NCI-H345 (cell line): ENCODE measurements around the gene CAMKV.

Experiments
- DNase-seq: peaks from one replicate; lab custom pipeline; 2025; lab: John Stamatoyannopoulos, UW

CAMKV gene

DNA sequence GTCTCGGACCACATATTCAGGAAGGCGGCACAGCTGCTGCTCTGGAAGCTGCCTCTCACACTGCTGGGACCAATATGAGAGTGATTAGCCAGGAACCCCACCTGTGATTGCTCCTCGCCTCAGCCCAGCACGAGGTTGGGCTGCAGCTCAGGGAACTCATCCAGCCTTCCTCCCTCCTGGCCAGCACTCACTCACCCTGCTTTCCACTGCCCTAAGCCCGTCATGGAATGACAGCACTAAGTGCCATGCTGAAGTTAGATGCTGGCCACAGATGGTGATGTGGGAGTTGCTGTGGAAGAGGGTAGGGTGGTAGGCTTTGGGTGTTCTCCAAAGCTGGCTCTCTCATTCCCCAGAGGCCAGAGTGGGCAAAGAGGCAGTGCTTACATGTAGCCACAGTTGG lies 26.6 kb upstream of the CAMKV start:
- no peak for DNase-seq

GRCh38 chr3:49895791-49896190 lies 26.1 kb upstream of the CAMKV start:
- no peak for DNase-seq

DNA sequence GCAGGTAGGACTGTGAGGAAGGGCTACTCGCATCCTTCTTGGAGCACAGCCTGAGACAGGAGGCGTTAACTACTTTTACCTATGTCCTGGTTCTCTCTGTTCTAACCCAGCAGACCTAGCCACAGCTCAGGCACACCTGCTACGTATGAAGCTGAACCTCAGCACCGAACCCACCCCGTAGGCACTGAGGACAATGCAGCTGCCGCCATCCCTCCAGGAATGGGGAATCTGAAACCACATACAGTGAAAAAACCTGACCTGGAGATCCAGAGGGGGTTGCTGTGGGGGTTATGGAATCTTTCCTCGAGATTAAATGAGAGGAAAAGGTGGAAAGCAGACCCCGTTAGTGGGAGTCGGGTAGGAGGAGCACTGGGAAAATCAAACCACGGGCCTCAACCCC lies 19.6 kb upstream of the CAMKV start:
- no peak for DNase-seq

- no peak for DNase-seq
These were observed 17.2 kb upstream of the CAMKV start for GRCh38 chr3:49886922-49887265.

DNA sequence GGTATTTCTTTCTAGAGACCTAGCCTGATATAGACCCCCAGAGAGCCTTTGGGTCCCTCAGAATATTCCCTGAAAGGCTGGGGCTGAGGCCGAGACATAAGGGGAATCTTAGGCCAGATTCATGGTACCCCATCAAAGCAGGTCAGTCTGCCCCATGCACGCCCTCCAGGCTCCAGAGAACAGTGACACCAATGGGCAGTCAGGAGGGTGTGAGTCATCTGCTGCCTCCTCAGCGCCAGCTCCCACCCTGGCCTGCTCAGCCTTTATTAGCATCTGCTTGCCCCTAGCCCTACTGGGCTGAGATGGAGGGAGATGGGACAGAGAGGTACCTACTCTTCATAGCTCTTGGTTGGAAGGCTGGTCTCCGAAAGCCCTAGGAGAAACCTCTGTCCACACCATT lies 14.3 kb upstream of the CAMKV start:
- DNase-seq = no peak

GRCh38 chr3:49882166-49882565 lies 12.5 kb upstream of the CAMKV start:
- DNase-seq = no peak

DNA sequence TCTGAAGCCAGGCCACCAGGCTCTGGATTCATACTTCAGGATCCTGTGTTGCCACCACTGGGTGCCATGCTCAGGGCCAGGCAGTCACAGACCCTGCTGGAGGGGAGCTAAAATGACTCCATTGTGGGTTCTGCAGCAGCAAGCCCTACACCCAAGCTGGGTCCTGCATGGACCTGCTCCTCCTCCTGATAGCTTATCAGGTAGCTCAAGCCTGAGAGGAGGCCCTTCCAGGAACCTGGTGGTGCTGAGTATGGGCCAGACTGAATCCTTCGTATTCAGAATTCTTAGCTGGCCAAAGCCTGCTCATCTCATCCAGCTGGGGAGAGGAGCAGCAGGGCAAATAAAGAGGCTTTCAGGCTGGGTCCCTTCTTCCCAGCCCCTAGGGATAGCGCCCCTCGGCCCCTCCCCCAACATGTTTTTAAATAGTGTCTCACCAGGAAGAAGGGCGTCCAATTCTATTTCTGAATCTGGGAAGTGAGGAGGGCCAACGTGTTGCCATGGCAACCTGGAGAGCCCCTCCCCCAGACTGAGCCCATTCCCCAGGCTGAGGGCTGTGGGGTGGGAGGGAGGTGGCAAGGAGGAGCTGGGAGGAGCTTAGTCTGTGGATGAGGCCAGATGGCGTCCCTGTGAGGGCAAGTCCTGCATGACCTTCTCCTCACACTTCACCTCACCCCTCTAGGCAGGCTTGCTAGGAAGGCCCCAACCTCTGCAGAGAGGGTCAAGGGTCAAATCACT lies 11.0 kb upstream of the CAMKV start:
- DNase-seq = no peak

- no peak for DNase-seq
These were observed 10.0 kb upstream of the CAMKV start for GRCh38 chr3:49879721-49880120.

- DNase-seq = no peak
These were observed 9.0 kb upstream of the CAMKV start for GRCh38 chr3:49878686-49879085.

DNA sequence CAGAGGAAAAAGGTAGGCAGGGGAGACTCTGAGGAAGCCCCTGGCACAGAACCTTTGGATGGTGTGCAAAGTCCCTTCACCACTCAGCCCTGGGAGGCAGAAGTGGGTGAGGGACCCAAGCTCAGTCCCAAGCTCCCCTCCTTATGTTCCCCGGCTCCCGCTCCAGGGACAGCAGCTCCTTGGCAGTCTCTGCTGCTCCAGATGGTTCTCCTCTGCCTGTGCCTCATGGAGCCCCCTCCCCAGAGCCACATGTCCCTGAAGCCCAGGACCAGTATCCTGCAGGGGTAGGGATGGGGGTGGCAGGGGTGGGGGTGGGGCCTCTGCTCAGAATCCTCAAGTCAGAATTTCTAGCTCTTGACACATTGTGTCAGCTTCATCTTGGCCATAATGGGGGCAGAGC lies 8.0 kb upstream of the CAMKV start:
- DNase-seq = no peak

GRCh38 chr3:49876567-49876966 lies 6.9 kb upstream of the CAMKV start:
- no peak for DNase-seq

DNA sequence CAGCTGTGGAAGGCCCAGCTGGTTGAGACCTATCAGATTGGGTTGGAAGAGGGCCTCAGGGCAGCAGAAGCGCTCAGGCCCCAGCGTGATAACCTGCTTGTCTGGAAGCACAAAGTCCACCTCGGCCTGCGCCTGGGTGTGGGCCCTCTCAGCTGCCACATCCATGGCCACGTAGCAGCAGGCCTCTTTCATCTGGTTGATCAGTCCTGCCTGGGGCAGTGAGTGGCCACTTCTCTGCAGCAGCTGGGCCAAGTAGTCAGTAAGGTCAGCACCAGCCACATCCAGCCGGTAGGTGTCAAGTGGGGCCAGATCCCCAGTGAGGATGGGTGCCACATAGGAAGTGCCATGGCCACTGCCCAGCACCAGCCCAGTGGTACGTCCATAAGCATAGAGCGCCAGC lies 3.9 kb upstream of the CAMKV start:
- no peak for DNase-seq

DNA sequence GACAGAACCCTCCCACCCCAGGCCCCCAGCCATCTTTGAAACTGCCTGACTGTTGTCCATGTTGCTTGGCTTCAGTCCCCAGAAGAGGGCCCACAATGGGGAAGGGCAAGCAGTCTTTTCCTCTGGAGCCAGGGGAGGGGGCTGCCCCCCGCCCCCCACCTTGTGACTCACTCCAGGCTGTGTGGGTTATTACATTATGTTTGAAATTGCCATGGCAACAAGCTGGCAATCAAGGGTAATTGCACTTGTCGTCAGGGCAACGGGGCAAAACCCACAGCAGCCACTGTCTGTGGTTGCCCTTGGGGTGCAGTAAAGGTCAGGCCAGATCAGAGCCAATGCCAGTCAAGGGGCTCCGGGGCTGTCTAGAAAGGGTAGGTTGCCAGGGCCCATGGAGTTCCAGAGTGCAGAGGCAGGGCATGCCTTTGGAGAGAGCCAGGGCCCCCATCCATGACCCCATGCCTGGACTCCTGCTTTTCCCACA lies 3.1 kb upstream of the CAMKV start:
- no peak for DNase-seq

- DNase-seq = no peak
These were observed 1.9 kb upstream of the CAMKV start for GRCh38 chr3:49871531-49872153.

GRCh38 chr3:49868862-49869466 lies 742 bp downstream of the CAMKV start:
- no peak for DNase-seq

DNA sequence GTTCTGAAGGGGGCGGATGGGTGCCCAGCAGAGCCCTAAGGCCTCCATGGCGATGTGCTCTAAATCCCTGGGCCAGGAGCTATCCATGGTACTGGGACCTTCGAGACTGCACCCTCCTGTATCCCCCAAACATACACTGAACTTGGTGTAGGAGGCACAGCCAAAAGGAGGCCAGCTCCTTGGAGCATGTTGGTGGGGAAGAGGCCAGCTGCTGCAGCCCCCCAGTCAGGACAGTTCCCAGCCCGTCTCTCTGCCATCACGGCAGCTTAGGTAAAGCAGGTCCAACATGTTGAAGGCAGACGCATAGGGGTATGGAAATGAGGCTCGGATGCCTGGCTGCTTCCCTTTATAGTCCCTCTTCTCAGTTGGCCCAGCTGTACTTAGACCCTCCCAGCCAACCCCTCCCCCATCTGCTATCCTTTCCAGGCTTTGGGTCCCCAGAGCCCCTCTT lies 1.8 kb downstream of the CAMKV start:
- DNase-seq = no peak

DNA sequence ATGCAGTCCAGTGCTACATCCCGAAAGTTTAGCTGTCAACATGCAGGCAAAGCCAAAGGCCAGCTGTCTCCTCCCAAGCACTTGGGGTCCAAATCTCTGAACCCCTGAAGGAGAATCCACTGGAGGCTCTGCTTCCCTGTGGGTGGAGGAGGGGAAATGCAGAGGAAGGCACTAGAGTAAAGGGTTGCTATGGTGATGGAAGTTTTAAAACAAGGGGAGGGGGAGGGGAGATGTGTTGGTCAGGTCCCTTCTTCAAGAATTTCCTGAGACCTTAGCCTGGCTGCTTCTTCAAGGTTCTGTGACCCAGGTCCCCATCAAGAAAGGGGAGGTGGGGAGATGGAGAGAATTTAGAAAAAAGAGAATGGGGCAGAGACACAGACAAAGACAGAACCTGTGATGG lies 2.3 kb downstream of the CAMKV start:
- no peak for DNase-seq

- DNase-seq = no peak
These were observed 4.4 kb downstream of the CAMKV start for GRCh38 chr3:49865198-49865784.

DNA sequence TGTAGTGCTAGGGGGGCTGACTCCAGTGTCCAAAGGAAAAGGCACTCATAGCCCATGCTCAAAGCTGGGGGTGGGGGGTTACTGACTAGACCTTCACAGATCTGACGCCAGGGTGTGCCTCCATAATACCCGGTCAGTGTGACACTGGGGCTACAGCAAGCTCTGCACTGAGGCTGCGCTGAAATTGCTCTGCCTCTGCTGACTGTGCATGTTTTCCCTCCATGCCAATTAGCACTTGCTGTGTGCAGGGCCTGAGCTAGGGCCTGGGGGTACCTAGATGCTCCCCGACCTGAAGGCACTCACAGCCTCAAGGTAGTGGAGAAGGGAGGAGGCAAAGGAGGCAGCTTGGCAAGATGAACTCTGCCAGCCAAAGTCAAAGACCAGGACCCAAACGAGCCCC lies 5.2 kb downstream of the CAMKV start:
- DNase-seq = no peak

DNA sequence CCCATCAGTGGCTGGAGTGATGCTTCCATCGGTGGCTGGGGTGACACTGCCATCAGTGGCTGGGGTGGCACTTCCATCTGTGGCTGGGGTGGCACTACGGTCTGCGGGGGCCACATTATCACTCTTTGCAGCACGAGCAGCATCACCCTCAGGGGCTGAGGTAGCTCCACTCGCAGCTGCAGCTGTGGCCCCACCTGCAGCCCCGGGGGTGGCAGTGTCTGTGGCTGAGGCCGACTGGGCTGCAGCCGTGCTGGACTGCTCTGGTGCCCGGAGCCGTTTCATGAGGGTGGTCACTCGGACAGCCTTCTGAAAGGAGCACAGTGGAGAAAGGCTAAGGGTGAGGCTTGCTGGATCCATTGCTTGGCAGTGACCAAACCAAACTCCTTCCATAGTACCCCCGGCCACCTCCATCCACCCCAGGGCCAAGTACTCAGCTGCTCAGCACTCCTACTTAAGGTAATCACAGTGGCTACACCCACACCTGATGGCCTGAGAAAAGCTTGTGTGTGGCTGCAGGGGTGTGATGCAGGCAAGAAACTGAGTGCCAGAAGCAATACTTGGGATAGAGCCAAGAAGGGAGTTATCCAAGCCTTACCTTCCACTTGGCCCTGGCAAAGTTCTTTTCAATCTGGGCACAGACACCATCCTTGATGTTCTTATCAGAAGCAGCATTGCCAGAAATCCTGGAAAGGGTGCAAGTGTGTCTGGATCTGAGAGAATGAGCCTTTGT lies 10.0 kb downstream of the CAMKV start:
- DNase-seq = no peak

- DNase-seq = peak; percentile 94
These were observed 13.3 kb downstream of the CAMKV start, which contains the start of gene TRAIP for GRCh38 chr3:49856181-49857005. Gene TRAIP (minus strand): TSS chr3:49856564. CDS start chr3:49856453, 111 bp downstream.
